Measurements from ENCODE around the gene PCSK6. TPM values are rescaled to one million over a fixed set of nuclear protein-coding genes. Genes with fewer than 3 reads are reported as not detected.

PCSK6 gene
- 7.8 and 12.5 TPM in 2 replicates for total RNA-seq

DNA sequence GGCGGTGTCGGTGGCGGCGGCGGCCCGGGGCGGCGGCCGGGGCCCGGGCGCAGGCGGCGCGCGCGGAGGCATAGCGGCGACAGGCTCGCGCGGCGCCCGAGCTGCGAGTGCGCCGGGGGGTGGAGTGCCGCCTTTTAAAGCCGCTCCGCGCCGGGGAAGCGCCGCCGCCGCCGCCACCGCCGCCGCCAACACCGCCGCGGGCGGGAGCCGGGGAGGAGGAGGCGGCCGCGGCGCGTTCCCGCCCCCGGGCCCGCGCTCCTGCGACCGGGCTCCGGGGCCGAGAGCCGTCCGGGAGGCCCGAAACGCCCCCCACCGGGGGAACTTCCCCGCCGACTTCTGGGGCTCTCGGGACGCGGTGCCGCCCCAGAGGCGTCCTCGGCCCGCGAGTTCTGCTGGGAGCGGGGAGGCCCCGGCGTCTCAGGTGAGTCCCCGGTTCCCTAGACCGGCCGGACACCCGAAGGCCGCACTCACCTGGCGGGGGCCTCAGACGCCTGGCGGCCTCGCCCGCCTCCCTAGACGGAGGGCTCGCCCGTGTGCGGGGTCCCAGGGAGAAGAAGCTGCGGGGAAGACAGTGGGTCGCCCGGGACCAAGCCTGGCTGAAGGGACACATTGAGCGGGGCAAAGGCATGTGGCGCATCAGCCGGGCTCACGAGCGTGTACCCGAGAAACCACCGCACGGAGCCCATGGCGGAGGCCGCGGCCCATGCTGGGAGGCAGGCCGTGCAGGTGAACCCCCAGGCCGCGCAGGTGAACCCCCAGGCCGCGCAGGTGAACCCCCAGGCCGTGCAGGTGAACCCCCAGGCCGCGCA, at the start of gene PCSK6:
TSS of gene PCSK6 (minus strand) at position 109 of the 809 bp plus-strand sequence. CDS start at position 72, 37 bp downstream.

DNA sequence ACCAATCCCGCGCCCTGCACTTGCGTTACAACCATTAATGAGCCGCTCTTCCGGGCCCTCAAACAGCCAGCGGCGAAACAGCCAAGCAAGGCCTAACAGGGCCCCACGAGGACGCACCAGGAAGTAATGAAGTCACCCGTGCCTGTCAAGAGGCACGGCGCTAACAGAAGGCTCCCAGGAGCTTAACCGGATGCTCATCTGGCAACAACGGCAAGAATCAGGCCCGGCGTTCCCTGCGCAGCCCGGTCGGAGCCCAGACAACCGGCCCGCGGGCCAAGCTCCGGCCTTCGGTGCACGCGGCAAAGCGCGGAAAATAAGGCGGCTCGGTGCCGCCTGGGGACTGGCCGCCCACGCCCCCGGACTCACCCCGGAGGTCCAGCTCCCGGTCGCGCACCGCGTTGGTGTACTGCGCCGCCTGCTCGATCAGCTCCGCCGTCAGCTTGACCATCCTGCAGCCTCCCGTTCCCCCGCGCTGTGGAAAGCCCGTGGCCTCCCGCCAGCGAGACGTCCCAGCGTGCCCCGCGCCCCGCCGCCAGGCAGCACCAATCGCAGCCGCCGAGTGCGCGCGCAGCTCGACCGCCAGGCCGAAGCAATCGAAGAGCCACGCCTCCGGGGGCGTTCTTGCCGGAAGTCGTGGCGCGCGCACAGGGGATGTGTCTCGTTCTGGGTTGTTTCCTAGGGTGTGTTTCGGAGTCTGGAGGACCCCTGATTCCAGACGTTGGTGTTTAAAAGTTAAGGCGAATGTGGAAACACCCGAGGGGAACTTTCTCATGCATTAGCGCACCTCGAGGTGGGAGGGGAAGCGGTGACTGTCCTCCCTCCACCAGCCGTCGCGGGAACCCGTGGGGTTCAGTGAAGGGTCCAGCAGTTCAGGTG, 194.5 kb downstream of the PCSK6 start, which contains the start of gene SNRPA1:
TSS of gene SNRPA1 (minus strand) at position 518 of the 876 bp plus-strand sequence. CDS start at position 448, 70 bp downstream.

DNA sequence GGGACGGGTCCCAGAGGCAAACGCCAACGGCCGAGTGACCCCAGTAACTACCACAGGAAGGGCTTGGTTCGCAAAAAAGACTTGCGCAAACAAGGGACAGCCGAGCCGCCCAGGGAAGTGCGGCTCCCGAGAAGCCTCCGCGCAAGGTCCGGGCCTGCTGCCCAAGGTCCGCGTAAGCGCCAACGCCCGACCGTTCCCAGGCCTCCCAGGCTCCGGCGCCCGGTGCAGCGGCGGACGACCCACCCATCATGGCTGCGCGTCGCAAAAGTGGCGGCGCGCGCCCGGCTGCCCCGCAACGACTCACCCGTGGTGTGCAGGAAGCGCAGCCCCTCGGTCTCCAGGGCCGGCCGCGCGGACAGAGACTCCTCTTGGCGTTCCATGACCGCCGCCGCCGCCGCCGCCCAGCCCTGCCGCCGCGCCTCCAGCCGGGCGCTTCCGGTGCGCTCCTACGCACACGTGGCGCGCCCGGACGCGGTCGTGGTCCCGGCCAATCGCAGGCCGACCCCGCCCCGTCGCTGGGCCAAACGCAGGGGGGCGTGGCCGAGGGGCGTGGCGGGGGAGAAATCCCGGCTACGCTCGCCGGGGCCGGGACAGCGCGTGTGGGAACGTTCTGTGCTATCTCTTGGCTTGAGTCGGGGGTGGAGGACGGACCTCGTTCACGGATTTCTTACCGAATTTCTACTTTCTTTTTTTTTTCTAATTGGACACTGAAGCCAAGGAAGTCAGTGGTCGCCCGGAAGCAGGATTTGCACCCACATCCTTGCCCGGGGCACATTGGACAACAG, 212.3 kb downstream of the PCSK6 start, which contains the start of gene SELENOS:
TSS of gene SELENOS (minus strand) at position 448 of the 785 bp plus-strand sequence. CDS start at position 380, 68 bp downstream.

Other genes starting within 250 kb of the PCSK6 start
- 17.9 and 22.3 TPM in 2 replicates for gene CHSY1, start 237.7 kb downstream of the PCSK6 start, total RNA-seq
- gene SELENOS, start 212.2 kb downstream of the PCSK6 start, total RNA-seq: 41.4 and 57.3 TPM in 2 replicates
- 71.4 and 85.3 TPM in 2 replicates for gene SNRPA1, start 194.5 kb downstream of the PCSK6 start, total RNA-seq
- 15.4 and 21.3 TPM in 2 replicates for gene TM2D3, start 162.7 kb upstream of the PCSK6 start, total RNA-seq
- 5.1 and 5.2 TPM in 2 replicates for gene TARS3, start 234.8 kb upstream of the PCSK6 start, total RNA-seq

Measured in airway epithelial cell (primary cell).